DND-41 (cell line): ENCODE results near the gene NOX5.

Experiments
- EZH2 ChIP-seq: IDR thresholded peaks from 3 replicates; pipeline ENCODE4 v1.6.1; 2012; ENCODE audit warnings: borderline replicate concordance, low read depth, mild to moderate bottlenecking, moderate library complexity, low read length, inconsistent platforms; ENCODE audit not compliant: severe bottlenecking
- TF ChIP-seq, protein P1 (sequence below): IDR thresholded peaks from 2 replicates; pipeline ENCODE4 v1.5.1; 2012; ENCODE audit warnings: borderline replicate concordance, low read length, moderate library complexity, mild to moderate bottlenecking; ENCODE audit not compliant: poor library complexity, severe bottlenecking; ENCODE audit errors: extremely low read depth

DNA sequence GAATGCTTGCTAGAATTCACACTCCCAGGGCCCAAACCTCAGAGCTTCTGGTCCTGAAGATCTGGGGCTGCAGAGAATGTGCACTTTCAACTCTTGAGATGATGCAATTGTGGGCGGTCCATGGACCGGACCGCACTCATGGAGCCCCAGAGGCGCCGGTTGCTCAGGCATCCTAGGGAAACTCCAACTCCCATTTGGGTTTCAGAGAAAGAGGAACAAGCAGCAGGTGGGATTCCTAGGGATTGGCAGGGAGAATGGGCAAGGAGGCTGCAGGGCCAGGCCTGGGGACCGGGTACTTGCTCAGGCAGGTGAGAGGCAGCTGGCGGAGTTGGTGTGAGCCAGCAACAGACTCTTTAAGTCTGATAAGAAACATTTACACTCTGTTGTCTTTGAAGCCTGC is 3.5 kb downstream of the NOX5 start:
- TF ChIP-seq, protein P1, sequence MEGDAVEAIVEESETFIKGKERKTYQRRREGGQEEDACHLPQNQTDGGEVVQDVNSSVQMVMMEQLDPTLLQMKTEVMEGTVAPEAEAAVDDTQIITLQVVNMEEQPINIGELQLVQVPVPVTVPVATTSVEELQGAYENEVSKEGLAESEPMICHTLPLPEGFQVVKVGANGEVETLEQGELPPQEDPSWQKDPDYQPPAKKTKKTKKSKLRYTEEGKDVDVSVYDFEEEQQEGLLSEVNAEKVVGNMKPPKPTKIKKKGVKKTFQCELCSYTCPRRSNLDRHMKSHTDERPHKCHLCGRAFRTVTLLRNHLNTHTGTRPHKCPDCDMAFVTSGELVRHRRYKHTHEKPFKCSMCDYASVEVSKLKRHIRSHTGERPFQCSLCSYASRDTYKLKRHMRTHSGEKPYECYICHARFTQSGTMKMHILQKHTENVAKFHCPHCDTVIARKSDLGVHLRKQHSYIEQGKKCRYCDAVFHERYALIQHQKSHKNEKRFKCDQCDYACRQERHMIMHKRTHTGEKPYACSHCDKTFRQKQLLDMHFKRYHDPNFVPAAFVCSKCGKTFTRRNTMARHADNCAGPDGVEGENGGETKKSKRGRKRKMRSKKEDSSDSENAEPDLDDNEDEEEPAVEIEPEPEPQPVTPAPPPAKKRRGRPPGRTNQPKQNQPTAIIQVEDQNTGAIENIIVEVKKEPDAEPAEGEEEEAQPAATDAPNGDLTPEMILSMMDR, result no peak
- TF ChIP-seq EZH2, result no peak
